Activated CD8-positive, alpha-beta memory T cell treated with anti-CD3 and anti-CD28 coated beads, Interleukin-2, amount 50 U/mL, for 1 hour (primary cell): Measurements from ENCODE around the gene GTF2H2.
"Not testable (repeated sequence)": the region's sequence is repeated elsewhere in the genome, so short reads cannot be mapped to it uniquely, and the experiment has no call there.

ENCODE experiments used
- DNase-seq: peaks from one replicate; pipeline ENCODE4 v3.0.0-alpha.2; 2020; ENCODE audit errors: extremely low read depth

The GTF2H2 gene

GRCh38 chr5:71013575-71013974 is 53.9 kb downstream of the GTF2H2 start:
- no peak for DNase-seq

- DNase-seq: no peak
Observed at GRCh38 chr5:71011194-71011792, 56.2 kb downstream of the GTF2H2 start.

- not testable (repeated sequence) for DNase-seq
Observed at GRCh38 chr5:71006983-71007382, 60.5 kb downstream of the GTF2H2 start.
